Glomerular endothelial cell (primary cell): ENCODE data around the gene RNF157. TPM values are rescaled to one million over a fixed set of nuclear protein-coding genes. Genes with fewer than 3 reads are reported as not detected.

Source experiments
- DNase-seq: peaks from one replicate; pipeline ENCODE4 v3.0.0-alpha.2; 2011; ENCODE audit warnings: low read depth, low spot score; ENCODE audit errors: extremely low read depth
- total RNA-seq: library from RNA; depleted of rRNA; stranded (reverse); fragments of >200 nt; gene quantifications from 2 replicates; pipeline ENCODE4 v1.2.3, GENCODE V29; 2015

The RNF157 gene
- total RNA-seq, 1 donor from 2014 or later, result 0.58 TPM

- DNase-seq, result peak; percentile 42
Measured at GRCh38 chr17:76103274-76104139, 136.8 kb downstream of the RNF157 start, which contains the start of gene EXOC7. TSS of gene EXOC7 (minus strand) at chr17:76103787. CDS start at chr17:76103692, 95 bp downstream.

- DNase-seq, result no peak
Measured at GRCh38 chr17:76102944-76103273, 137.4 kb downstream of the RNF157 start.

- DNase-seq, result no peak
Measured at GRCh38 chr17:76097716-76098295, 142.5 kb downstream of the RNF157 start.

DNA sequence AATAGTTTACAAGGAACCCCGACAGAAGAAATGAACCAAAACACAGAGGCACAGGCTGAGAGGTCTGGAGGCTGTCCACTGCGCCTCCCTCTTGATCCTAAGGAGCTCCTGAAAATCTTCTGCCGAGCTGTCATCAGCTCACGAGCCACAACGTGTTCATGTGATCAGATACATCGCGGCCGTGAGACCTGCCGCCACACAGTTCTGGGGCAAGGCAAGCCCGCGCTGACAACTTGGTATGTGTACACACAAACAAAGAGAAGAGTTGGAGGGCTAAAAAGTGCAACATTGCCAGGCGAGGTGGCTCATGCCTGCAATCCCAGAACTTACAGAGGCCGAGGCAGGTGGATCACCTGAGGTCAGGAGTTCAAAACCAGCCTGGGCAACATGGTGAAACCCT is 144.3 kb downstream of the RNF157 start:
- DNase-seq, result no peak

DNA sequence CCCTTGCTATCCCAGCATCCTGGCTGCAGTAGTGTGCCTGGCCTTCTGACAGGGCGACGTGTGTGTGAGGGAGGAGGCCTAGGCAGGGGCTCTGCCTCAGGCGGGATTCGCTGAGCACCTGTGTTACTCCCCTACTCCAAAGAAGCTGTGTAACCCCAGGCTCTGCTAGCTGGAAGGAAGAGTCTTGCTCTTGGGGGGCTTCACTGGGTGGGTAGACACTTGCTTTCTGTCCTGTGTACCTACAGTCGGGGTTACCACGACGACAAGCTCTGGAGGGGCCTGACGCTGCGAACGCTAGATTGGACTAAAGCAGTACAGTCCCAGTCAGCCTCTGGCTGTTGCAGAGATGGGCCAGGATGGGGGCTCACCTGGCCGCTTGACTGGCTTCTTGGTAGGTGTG is 146.2 kb downstream of the RNF157 start:
- no peak for DNase-seq

GRCh38 chr17:76092526-76093413 is 147.5 kb downstream of the RNF157 start:
- DNase-seq, result no peak

Other genes starting within 250 kb of the RNF157 start
- gene CDK3, start 239.6 kb downstream of the RNF157 start, total RNA-seq, result 1.7 and 3.3 TPM in 2 replicates
- gene EVPL, start 213.2 kb downstream of the RNF157 start, total RNA-seq, result 0.06 and 1.2 TPM in 2 replicates
- 41.9 and 62.2 TPM in 2 replicates for gene SRP68, start 168.0 kb downstream of the RNF157 start, total RNA-seq
- not detected in 2 replicates for gene GALR2, start 165.7 kb downstream of the RNF157 start, total RNA-seq
- gene ZACN, start 161.3 kb downstream of the RNF157 start, total RNA-seq, result not detected in 2 replicates
- gene EXOC7, start 136.7 kb downstream of the RNF157 start, total RNA-seq, result 74.2 and 81.0 TPM in 2 replicates
- 0.18 and 0.39 TPM in 2 replicates for gene FOXJ1, start 99.2 kb downstream of the RNF157 start, total RNA-seq
- gene UBALD2, start 24.9 kb upstream of the RNF157 start, total RNA-seq, result 13.6 and 25.7 TPM in 2 replicates
- gene QRICH2, start 67.8 kb upstream of the RNF157 start, total RNA-seq, result 3.5 and 6.8 TPM in 2 replicates
- 79.1 and 87.6 TPM in 2 replicates for gene PRPSAP1, start 113.4 kb upstream of the RNF157 start, total RNA-seq
- 121 and 125 TPM in 2 replicates for gene SPHK1, start 144.1 kb upstream of the RNF157 start, total RNA-seq
- 21.3 and 33.5 TPM in 2 replicates for gene UBE2O, start 212.7 kb upstream of the RNF157 start, total RNA-seq
- gene AANAT, start 227.1 kb upstream of the RNF157 start, total RNA-seq, result not detected in 2 replicates